HG03103 (cell line): ENCODE measurements around the gene TOP2A.

ENCODE experiments used
- ATAC-seq: cut with Tn5 transposase; IDR thresholded peaks from one replicate; pipeline ENCODE4 v1.9.1; 2021; ENCODE audit warnings: low read depth; ENCODE audit not compliant: unreplicated experiment

The TOP2A gene

DNA sequence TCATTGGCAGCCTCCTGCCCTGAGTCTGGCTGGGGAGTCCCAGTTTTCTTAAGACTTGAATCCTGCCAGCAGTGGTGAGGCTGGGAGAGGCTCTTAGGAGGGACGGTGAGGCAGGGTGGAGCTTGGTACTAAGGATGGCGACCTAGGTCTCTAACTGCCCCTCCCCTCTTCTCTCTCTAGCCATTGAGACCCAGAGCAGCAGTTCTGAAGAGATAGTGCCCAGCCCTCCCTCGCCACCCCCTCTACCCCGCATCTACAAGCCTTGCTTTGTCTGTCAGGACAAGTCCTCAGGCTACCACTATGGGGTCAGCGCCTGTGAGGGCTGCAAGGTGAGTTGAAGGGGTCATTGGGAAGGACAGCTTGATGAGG is 69.6 kb downstream of the TOP2A start:
- ATAC-seq: no peak

- no peak for ATAC-seq
Observed at GRCh38 chr17:40347319-40348135, 70.2 kb downstream of the TOP2A start.

DNA sequence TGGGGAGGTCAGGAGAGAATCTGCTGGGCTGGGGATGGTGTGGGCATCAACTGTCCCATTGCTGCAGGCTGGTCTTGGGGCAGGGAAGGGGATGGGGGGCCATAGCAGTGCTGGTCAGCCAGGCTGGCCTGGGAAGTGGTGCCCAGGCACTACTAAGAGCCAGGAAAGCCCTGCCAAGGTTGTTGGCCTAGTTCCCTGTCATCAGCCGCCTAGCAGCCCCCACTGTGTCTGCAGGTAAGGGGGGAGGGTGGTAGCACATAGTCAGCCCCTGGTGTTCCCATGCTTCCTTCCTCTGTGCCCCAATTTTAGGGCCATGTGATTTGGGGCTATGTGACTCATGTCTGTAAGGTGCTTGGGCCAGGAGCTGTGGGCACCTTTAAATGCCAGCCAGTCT is 70.9 kb downstream of the TOP2A start:
- ATAC-seq: no peak

- ATAC-seq: no peak
Observed at GRCh38 chr17:40345994-40346764, 71.5 kb downstream of the TOP2A start.

GRCh38 chr17:40345161-40345993 is 72.3 kb downstream of the TOP2A start:
- ATAC-seq: no peak

DNA sequence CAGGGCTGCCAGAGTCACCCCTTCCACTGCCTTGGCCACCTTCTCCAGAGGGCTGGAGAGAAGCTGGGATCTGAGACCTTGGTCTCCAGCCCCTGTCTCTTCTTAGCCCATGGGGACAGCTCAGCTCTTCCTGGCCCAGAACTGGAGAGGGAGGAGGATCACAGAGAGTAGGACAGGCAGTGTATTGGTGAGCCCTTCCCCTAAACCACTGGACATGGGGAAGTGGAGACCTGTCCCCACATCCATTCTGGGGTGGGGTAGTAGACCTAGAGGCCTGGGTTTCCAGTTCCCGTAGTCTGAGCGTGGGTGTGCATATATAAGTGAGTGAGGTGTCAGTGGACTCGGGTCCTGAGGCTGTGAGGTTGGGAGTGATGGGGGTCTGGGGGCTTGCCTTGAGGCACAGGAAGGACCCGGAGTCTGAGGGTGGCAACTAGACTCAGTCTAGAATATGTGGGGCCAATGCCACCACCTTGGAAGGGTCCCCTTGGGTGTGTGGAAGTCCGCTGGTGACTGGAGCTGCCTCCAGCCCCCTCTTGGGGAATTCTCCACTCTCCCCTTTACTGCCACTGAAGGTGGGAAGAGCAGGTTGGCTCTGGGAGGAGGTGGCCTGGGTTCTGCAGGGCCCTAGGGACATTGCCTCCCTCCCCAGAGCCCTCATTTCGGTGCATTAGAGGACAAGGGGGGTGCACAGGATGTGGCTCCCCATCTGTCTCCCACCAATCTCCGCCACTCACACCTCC is 73.1 kb downstream of the TOP2A start:
- ATAC-seq: no peak

- ATAC-seq: no peak
Observed at GRCh38 chr17:40343219-40344119, 74.2 kb downstream of the TOP2A start.

DNA sequence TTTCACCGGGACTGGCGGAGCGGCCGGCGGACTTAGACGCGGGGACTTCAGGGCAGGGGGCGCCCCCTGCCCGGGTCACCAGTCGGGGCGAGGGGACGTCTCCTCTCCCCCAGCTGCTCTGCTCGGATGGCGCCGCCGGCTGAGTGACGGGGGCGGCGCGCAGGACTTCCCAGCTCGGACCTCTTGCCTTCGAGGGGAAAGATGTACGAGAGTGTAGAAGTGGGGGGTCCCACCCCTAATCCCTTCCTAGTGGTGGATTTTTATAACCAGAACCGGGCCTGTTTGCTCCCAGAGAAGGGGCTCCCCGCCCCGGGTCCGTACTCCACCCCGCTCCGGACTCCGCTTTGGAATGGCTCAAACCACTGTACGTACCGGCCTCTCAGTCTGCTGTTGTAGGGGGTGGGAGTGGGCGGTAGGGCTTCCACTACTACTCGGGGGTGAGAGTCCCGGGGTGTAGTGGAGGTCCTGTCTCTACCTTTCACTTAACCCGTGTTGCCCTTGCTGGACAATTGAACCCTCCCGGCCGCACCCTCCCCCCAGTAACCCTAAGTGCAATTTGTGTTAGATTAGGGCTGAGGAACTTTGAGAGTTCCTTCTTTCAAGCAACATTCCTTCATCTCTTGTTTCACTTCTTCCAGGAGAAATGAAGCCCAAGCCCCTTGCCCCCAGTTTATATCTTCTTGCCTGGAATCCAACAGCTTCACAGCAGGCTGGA is 75.0 kb downstream of the TOP2A start:
- no peak for ATAC-seq

DNA sequence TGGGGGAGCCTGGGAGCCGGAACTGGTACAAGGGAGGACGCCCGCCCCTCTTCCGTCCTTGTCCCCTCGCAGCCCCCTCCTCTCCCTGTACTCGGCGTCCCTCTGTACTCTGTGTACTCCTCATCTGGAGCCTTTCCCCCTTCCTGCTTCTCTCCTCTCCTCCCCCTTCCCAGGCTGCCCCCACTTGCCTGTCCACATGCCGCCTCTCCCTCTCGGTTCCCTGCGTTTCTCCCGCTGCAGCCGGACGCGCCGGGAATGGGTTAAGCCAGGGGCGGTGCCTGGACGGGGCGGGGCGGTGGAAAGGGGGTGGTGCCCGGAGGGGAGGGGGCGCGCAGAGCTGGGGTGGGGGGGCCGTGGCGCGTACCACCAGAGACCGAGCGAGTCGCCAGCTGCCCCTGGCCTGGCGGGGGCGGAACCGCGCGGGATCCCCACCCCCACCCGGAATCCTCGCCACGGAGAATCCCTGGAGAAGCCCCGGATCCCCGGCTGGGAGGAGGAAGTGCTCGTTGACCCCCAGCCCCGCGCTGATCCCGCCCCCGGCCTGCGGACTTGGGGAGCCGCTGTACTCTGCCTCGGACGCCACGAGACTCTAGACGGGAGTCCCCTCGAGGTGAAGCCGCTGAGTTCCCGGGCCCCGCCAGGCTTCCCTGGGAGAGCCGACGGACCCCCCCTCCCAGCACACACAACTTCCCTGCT is 75.7 kb downstream of the TOP2A start:
- no peak for ATAC-seq

DNA sequence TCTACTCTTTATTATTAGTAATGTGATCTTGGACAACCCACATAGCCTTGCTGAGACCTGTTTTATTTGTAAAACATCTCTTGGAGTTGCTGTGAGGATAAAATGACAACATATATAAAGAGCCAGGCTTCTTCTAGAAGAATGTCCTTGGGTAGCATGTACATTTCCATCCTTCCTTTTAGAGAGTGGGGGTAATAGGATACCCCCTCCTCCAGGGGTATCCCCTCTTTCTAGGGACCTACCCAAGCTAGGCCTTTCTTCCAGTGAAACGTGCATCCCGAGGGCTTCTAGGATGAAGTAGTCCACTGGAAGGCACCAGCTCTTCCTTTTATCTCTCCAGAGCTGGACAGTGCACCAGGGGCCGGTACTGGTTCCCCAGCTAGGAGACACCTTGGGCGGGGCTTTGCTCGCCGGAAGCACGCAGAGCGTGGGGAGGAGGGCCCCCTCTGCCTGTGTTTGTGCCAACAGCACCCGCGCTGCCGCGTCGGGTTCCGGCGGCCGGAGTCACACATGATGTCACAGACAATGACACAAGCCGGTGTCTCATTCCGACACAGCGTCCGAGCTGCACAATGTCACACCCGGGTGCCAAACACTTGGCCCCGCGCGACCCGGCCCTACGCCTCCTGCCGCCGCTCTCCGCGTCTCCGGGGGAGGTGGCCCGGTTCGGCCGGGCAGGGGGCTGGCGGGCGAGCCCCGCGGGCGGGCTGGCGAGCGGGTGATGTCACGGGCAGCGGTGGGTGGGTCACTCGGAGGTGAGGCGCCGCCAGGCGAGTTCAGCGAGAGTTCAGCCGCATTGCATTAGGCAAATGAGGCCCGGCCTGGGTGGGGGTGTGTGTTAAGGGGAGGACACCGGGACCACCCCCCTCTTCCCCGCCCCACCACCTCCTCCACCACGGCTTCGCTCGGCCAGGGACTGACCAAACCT is 76.6 kb downstream of the TOP2A start:
- no peak for ATAC-seq

- no peak for ATAC-seq
Observed at GRCh38 chr17:40340327-40340726, 77.4 kb downstream of the TOP2A start.

DNA sequence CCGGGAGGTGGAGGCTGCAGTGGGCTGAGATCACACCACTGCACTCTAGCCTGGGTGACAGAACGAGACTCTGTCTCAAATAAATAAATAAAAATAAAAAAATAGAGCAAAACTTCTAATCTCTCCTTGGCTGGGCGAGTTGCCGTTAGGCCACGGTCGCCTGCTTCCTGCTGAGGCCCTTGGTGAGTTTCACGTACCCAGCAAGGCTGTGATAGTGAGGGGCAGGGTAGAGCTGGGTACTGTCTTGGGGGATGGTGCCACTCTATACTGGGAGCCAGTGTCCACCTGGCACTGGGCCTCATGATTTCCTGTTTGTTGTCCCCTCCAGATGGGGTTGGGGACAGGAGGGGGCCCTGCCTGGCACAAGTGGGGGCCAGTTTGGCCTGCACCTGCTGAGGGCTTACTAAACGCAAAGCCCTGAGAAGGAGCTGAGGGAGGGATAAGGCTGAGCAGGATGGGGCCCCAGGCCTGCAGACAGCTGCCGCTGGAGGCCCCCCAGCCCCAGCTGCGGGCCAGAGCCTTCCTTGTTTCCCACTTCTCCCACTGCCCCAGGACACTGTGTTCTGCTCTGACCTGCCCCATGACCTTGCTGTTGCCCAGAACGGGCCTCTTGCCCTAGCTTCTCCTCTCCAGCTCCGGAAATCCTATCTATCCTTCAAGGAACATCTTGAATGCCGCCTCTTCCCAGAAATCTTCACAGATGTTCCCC is 78.6 kb downstream of the TOP2A start:
- no peak for ATAC-seq
